ENCODE measurements around the gene GBF1.
A peak's percentile ranks its signal among the peaks of the same experiment; 100 is the strongest.

The GBF1 gene

GRCh38 chr10:102395400-102396316 is 150.3 kb downstream of the GBF1 start, which contains the start of gene NFKB2:
TSS of gene NFKB2 (plus strand) at chr10:102395705. CDS start at chr10:102395960, 255 bp downstream.
- peak; percentile 81 for DNase-seq (ENCODE audit: low spot score)

GRCh38 chr10:102396317-102396650 is 151.0 kb downstream of the GBF1 start:
- Histone ChIP-seq H3K9me3 (replicated peaks in 1 of 2; ENCODE audit: control insufficient read depth in 2 of 2, insufficient read depth in 1 of 2, low read depth in 1 of 2, low read length in 2 of 2) (no peaks in the 10 kb centered on the region), H2BK5ac (ENCODE audit: low read length) (no peak overlapping the region), H3K4me1 (ENCODE audit: control insufficient read depth in 2 of 2, insufficient read depth in 1 of 2, low read depth in 1 of 2, low read length in 2 of 2) (peaks cover 11 to 19% of the 10 kb centered on the region in 2 donors), H3K27ac (replicated peaks; ENCODE audit: low read length) (no peak overlapping the region), H3K14ac (ENCODE audit: low read length) (no peak overlapping the region), H3K27me3 (ENCODE audit: control insufficient read depth in 3 of 3, insufficient read depth in 3 of 3, low read depth in 1 of 3, low read length in 3 of 3) (peaks cover 0 to 24% (median 12%) of the 10 kb centered on the region in 3 experiments), H3K4ac (ENCODE audit: low read length) (no peak overlapping the region), H3K4me2 (ENCODE audit: insufficient read depth, low read length, poor library complexity, severe bottlenecking) (no peak overlapping the region), H3K79me1 (ENCODE audit: low read depth, low read length) (peaks cover 1% of the 10 kb centered on the region), H2BK15ac (ENCODE audit: low read length) (peak overlapping the region; percentile 47), H3K36me3 (replicated peaks in 1 of 2; ENCODE audit: control insufficient read depth in 2 of 2, insufficient read depth in 2 of 2, low read length in 2 of 2) (peaks cover 0 to 33% of the 10 kb centered on the region in 2 donors), H3K4me3 (ENCODE audit: low read length in 2 of 2) (peak overlapping the region in 1 of 2 donors; percentile 54), H2AK5ac (ENCODE audit: low read depth, low read length) (peak overlapping the region; percentile 1), H4K8ac (ENCODE audit: low read depth, low read length) (no peak overlapping the region), H2BK12ac (ENCODE audit: low read length) (no peak overlapping the region), H3K23ac (ENCODE audit: low read depth, low read length, poor library complexity) (no peak overlapping the region), H3K9ac (ENCODE audit: low read depth, low read length, poor library complexity) (no peak overlapping the region), H3K18ac (ENCODE audit: low read length) (no peak overlapping the region), H2BK120ac (ENCODE audit: low read depth, low read length) (no peak overlapping the region), H2AFZ (ENCODE audit: low read length) (no peak overlapping the region), H4K91ac (ENCODE audit: low read depth, low read length, poor library complexity) (no peak overlapping the region)
- DNase-seq (ENCODE audit: low spot score) = no peak
- no CpG with 5 or more reads among the region's 4 CpGs for WGBS, 2 donors (ENCODE audit: extremely low coverage in 2 of 2, insufficient read length in 2 of 2, insufficient replicate concordance in 1 of 2)

More at GRCh38 chr10:102395400-102396316, 150.3 kb downstream of the GBF1 start, which contains the start of gene NFKB2:
- H2BK12ac ChIP-seq (ENCODE audit: low read length) = no peak within 1 kb of the TSS
- no peak within 1 kb of the TSS for H3K27ac ChIP-seq (replicated peaks; ENCODE audit: low read length)
- H3K14ac ChIP-seq (ENCODE audit: low read length) = peak within 1 kb of the TSS; percentile 39
- peak within 1 kb of the TSS; percentile 54 to 80 for H3K4me3 ChIP-seq (ENCODE audit: low read length in 2 of 2)
- peak within 1 kb of the TSS; percentile 20 for H3K18ac ChIP-seq (ENCODE audit: low read length)
- peaks cover 0 to 29% (median 17%) of the 10 kb centered on the region in 3 experiments for H3K27me3 ChIP-seq (ENCODE audit: control insufficient read depth in 3 of 3, insufficient read depth in 3 of 3, low read depth in 1 of 3, low read length in 3 of 3)
- no peak within 1 kb of the TSS for H4K91ac ChIP-seq (ENCODE audit: low read depth, low read length, poor library complexity)
- H3K4me1 ChIP-seq (ENCODE audit: control insufficient read depth in 2 of 2, insufficient read depth in 1 of 2, low read depth in 1 of 2, low read length in 2 of 2) = peaks cover 11 to 19% of the 10 kb centered on the region in 2 donors
- H2BK5ac ChIP-seq (ENCODE audit: low read length) = no peak within 1 kb of the TSS
- H3K4ac ChIP-seq (ENCODE audit: low read length) = no peak within 1 kb of the TSS
- H2AFZ ChIP-seq (ENCODE audit: low read length) = peak within 1 kb of the TSS; percentile 96
- no CpG with 5 or more reads among the region's 42 CpGs for WGBS, 2 donors (ENCODE audit: extremely low coverage in 2 of 2, insufficient read length in 2 of 2, insufficient replicate concordance in 1 of 2)
- H3K9ac ChIP-seq (ENCODE audit: low read depth, low read length, poor library complexity) = peak within 1 kb of the TSS; percentile 94
- H3K36me3 ChIP-seq (replicated peaks in 1 of 2; ENCODE audit: control insufficient read depth in 2 of 2, insufficient read depth in 2 of 2, low read length in 2 of 2) = peaks cover 0 to 27% of the 10 kb centered on the region in 2 donors
- peak within 1 kb of the TSS; percentile 94 for H3K4me2 ChIP-seq (ENCODE audit: insufficient read depth, low read length, poor library complexity, severe bottlenecking)
- peak within 1 kb of the TSS; percentile 51 for H2AK5ac ChIP-seq (ENCODE audit: low read depth, low read length)
- H2BK15ac ChIP-seq (ENCODE audit: low read length) = peak within 1 kb of the TSS; percentile 47
- no peak within 1 kb of the TSS for H2BK120ac ChIP-seq (ENCODE audit: low read depth, low read length)
- no peak within 1 kb of the TSS for H4K8ac ChIP-seq (ENCODE audit: low read depth, low read length)
- no peaks in the 10 kb centered on the region for H3K9me3 ChIP-seq (replicated peaks in 1 of 2; ENCODE audit: control insufficient read depth in 2 of 2, insufficient read depth in 1 of 2, low read depth in 1 of 2, low read length in 2 of 2)
- H3K23ac ChIP-seq (ENCODE audit: low read depth, low read length, poor library complexity) = peak within 1 kb of the TSS; percentile 90
- H3K79me1 ChIP-seq (ENCODE audit: low read depth, low read length) = peaks cover 1% of the 10 kb centered on the region

DNA sequence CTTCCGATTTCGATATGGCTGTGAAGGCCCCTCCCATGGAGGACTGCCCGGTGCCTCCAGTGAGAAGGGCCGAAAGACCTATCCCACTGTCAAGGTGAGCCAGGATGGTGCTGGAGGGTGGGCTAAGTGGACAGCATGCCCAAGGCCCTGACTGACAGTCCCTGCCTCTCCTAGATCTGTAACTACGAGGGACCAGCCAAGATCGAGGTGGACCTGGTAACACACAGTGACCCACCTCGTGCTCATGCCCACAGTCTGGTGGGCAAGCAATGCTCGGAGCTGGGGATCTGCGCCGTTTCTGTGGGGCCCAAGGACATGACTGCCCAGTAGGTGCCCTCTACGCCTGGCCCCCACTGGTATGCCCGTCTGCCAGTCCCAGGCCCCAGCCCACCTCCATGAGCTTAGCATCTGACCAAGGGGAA is 151.4 kb downstream of the GBF1 start:
- no peak overlapping the region for H3K4me2 ChIP-seq (ENCODE audit: insufficient read depth, low read length, poor library complexity, severe bottlenecking)
- DNase-seq (ENCODE audit: low spot score) = no peak
- no CpG with 5 or more reads among the region's 12 CpGs for WGBS, 2 donors (ENCODE audit: extremely low coverage in 2 of 2, insufficient read length in 2 of 2, insufficient replicate concordance in 1 of 2)

More for the DNA sequence above, 151.4 kb downstream of the GBF1 start:
- Histone ChIP-seq H2BK12ac (ENCODE audit: low read length) (no peak overlapping the region), H3K27me3 (ENCODE audit: control insufficient read depth in 3 of 3, insufficient read depth in 3 of 3, low read depth in 1 of 3, low read length in 3 of 3) (peaks cover 0 to 24% (median 12%) of the 10 kb centered on the region in 3 experiments), H3K4ac (ENCODE audit: low read length) (no peak overlapping the region), H3K9me3 (replicated peaks in 1 of 2; ENCODE audit: control insufficient read depth in 2 of 2, insufficient read depth in 1 of 2, low read depth in 1 of 2, low read length in 2 of 2) (no peaks in the 10 kb centered on the region), H2BK5ac (ENCODE audit: low read length) (no peak overlapping the region), H3K4me3 (ENCODE audit: low read length in 2 of 2) (peak overlapping the region in 1 of 2 donors; percentile 54), H2BK15ac (ENCODE audit: low read length) (peak overlapping the region; percentile 47), H3K14ac (ENCODE audit: low read length) (no peak overlapping the region), H3K23ac (ENCODE audit: low read depth, low read length, poor library complexity) (no peak overlapping the region), H3K36me3 (replicated peaks in 1 of 2; ENCODE audit: control insufficient read depth in 2 of 2, insufficient read depth in 2 of 2, low read length in 2 of 2) (peaks cover 0 to 38% of the 10 kb centered on the region in 2 donors), H3K4me1 (ENCODE audit: control insufficient read depth in 2 of 2, insufficient read depth in 1 of 2, low read depth in 1 of 2, low read length in 2 of 2) (peaks cover 11 to 19% of the 10 kb centered on the region in 2 donors), H3K27ac (replicated peaks; ENCODE audit: low read length) (no peak overlapping the region), H2BK120ac (ENCODE audit: low read depth, low read length) (no peak overlapping the region), H4K8ac (ENCODE audit: low read depth, low read length) (no peak overlapping the region), H3K18ac (ENCODE audit: low read length) (no peak overlapping the region), H3K9ac (ENCODE audit: low read depth, low read length, poor library complexity) (peak overlapping the region; percentile 13), H4K91ac (ENCODE audit: low read depth, low read length, poor library complexity) (no peak overlapping the region), H2AFZ (ENCODE audit: low read length) (no peak overlapping the region), H3K79me1 (ENCODE audit: low read depth, low read length) (peaks cover 1% of the 10 kb centered on the region), H2AK5ac (ENCODE audit: low read depth, low read length) (peak overlapping the region; percentile 51)
